Testis (tissue), 2 donors: ENCODE data around the gene MPRIP.

Experiments
- CTCF ChIP-seq, 3 experiments: fragments of 450-650 bp in 2 of 3; fragments of 200-600 bp in 1 of 3; sonication (generic) in 1 of 3; IDR thresholded peaks; one replicate each; pipeline ENCODE4 v1.5.1; 2016 to 2019; ENCODE audit warnings: antibody characterized with exemption in 3 of 3, mild to moderate bottlenecking in 2 of 3, moderate library complexity in 1 of 3
- POLR2A ChIP-seq: fragments of 450-650 bp; IDR thresholded peaks from one replicate; pipeline ENCODE4 v1.6.1; 2017; ENCODE audit warnings: antibody characterized with exemption, mild to moderate bottlenecking, moderate library complexity

DNA sequence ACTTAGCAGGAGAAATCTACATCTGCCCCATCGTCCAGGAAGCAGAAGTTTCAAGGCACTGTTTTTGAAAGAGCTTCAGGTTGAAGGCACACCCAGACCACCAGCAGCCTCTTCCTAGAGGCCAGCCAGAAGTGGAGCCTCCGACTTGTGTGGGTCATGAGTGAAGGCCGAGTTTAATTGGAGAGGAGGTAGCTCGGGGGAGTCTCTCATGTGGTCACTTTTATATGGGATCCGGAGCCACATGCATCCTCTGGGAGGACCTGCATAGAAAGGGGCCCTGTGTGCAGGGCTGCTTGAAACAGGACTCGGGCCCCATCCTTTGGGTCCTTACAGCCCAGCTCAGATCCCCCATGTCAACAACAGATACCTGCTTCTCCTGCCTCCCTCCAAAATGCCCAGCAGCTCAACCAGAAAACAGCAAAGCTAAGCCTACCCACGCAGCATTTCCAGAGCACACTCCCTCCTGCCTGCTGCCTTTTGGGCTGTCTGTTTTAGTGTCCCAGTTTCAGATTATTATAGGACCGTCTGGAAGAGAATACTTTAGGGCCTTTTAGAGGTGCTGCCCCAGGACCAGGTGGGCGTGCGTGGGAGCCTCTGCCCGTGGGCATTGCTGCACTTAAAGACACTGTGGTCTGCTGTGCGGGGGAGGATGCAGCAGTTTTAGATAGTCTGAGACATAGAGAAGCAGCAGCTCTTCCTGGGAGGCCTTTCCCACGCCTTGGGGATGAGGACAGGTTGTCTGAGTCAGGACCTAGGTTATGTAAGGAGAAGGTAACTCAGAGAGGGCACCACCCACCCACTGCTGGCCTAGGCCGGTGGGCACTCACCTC is 29.5 kb downstream of the MPRIP start:
- TF ChIP-seq POLR2A (no peak), CTCF (IDR thresholded peaks at IDR 0.05) (no peak)
